ENCODE data around the gene TUBB4B.
A peak's percentile ranks its signal among the peaks of the same experiment; 100 is the strongest.

The TUBB4B gene

DNA sequence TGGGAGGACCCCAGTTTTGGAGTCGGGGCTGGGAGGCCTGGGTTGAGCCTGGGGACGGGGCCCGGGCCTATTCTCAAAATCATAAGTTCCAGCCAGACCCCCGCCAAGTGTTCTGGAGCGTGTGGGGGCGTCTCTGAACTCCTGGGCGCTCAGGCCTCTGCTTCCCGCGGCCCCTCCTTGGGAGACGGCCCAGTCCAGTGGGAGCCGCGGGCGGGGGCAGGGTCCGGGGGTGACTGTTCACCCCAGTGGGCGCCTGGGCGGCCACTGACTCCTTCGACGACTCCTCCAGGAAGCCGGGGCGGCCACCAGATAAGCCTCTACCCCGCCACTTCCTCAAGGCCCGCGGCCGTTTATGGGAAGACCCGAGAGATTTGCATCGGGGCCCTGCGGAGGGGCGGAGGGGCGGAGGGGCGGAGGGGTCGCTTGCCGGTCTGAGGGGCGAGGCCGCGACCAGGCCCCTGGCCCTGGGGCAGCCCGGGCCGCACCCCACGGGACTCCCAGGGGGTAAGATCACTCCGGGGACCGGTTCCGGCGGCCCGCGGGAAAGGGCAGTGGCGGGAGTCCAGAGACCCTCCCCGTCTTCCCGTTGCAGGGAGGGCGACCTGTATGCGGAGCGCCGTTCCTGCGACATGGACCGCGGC is 37.1 kb downstream of the TUBB4B start:
- H3K4me3 ChIP-seq (replicated peaks; ENCODE audit: low read depth, low read length) = peak overlapping the region; percentile 65
- TF ChIP-seq, protein P1, sequence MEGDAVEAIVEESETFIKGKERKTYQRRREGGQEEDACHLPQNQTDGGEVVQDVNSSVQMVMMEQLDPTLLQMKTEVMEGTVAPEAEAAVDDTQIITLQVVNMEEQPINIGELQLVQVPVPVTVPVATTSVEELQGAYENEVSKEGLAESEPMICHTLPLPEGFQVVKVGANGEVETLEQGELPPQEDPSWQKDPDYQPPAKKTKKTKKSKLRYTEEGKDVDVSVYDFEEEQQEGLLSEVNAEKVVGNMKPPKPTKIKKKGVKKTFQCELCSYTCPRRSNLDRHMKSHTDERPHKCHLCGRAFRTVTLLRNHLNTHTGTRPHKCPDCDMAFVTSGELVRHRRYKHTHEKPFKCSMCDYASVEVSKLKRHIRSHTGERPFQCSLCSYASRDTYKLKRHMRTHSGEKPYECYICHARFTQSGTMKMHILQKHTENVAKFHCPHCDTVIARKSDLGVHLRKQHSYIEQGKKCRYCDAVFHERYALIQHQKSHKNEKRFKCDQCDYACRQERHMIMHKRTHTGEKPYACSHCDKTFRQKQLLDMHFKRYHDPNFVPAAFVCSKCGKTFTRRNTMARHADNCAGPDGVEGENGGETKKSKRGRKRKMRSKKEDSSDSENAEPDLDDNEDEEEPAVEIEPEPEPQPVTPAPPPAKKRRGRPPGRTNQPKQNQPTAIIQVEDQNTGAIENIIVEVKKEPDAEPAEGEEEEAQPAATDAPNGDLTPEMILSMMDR (IDR thresholded peaks at IDR 0.05; ENCODE audit: low read depth, low read length, missing control alignments) = no peak

DNA sequence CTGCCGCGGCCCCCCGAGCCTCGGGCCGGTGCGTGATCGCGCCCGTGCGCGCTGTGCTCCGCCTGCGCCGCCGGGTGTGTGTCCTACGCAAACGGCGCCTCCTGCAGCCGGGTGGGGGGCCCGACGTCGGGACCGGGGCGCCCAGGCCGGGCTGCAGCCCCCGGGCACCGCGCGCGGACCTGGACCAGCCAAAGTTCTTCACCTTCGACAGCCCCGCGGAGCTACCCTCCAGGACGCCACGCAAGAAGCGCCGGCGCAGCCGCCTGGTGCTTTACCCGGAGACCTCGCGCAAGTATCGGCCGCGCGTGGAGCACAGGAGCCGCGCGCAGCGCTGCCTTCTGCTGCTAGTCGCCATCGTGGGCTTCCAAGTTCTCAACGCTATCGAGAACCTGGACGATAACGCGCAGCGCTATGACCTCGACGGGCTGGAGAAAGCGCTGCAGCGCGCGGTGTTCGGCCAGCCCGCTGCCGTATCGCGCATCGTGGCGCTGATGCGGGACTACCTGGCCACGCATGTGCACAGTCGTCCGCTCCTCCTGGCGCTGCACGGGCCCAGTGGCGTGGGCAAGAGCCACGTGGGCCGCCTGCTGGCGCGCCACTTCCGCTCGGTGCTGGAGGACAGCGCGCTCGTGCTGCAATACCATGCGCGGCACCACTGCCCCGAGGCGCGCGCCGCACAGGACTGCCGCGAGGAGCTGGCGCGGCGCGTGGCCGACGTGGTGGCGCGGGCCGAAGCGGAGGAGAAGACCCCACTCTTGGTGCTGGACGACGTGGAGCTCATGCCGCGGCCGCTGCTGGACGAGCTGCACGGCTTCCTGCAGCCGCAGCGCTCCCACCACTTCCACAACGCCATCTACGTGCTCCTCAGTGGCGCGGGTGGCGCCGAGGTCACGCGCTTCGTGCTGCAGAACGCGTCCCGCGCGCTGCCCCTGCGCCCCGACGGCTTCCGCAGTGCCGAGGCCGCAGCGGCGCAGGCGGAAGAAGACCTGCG is 37.9 kb downstream of the TUBB4B start:
- TF ChIP-seq, protein P1 (IDR thresholded peaks at IDR 0.05; ENCODE audit: low read depth, low read length, missing control alignments) = no peak
- DNase-seq (ENCODE audit: extremely low read depth, low read depth) = no peak
- H3K4me3 ChIP-seq (replicated peaks; ENCODE audit: low read depth, low read length) = peak overlapping the region; percentile 65

More for the DNA sequence above, 37.1 kb downstream of the TUBB4B start:
- DNase-seq (ENCODE audit: extremely low read depth, low read depth) = no peak

- TF ChIP-seq, protein P1 (IDR thresholded peaks at IDR 0.05; ENCODE audit: low read depth, low read length, missing control alignments) = no peak
- H3K4me3 ChIP-seq (replicated peaks; ENCODE audit: low read depth, low read length) = no peak overlapping the region; the same call in 1 of the 2 replicates
- DNase-seq (ENCODE audit: extremely low read depth, low read depth) = no peak
Observed at GRCh38 chr9:137279741-137280473, 38.8 kb downstream of the TUBB4B start.

DNA sequence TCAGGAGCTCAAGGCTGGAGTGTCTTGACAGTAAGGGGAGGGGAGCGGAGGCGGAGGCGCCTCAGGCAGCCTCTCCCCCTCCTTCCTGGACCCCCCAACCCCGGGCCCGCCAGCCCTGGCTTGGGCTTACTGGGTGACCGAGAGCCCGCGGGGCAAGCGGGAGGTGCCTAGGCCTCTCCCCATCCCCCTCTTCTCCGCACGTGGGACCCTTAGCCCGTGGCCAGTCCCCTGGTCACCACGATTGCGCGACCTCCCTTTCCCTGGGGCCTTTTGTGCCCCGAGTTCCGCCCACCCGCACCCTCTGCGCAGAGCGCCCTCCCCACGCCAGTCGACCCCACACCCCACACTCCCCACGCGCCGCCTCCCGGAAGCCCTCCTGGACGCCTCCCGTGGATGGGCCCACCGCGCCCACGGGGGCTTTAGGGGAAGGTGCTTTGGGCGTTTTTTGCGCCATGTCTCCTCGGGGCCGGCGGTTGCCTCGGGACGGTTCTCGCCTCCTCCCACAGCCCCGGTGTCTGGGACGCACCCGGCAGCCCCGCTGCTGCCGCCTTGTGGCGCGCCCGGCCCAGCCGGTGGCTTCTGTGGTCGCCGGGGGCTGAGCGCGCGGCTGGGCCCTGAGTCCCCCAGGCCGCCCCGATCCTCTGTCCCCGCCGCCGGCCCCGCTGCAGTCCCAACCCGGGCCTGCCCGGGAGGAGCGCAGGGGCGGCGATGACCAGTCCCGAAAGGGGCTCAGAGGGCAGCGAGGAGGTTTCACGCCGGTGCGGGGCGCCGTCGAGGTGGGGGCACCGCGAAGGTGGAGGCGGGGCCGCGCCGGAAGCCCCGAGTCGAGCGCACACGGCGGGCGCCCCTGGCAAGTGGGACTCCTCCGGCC is 39.6 kb downstream of the TUBB4B start:
- TF ChIP-seq, protein P1 (IDR thresholded peaks at IDR 0.05; ENCODE audit: low read depth, low read length, missing control alignments) = no peak
- no peak for DNase-seq (ENCODE audit: extremely low read depth, low read depth)
- no peak overlapping the region; the same call in 1 of the 2 replicates for H3K4me3 ChIP-seq (replicated peaks; ENCODE audit: low read depth, low read length)

- TF ChIP-seq, protein P1 (IDR thresholded peaks at IDR 0.05; ENCODE audit: low read depth, low read length, missing control alignments) = no peak
- H3K4me3 ChIP-seq (replicated peaks; ENCODE audit: low read depth, low read length) = no peak overlapping the region
- DNase-seq (ENCODE audit: extremely low read depth, low read depth) = no peak
Observed at GRCh38 chr9:137281345-137282116, 40.4 kb downstream of the TUBB4B start.

Measured in HFF-Myc (cell line).